HUES48 (cell line): ENCODE data around the gene ABCB11.
"Not testable (repeated sequence)": the region's sequence is repeated elsewhere in the genome, so short reads cannot be mapped to it uniquely, and the experiment has no call there.

Source experiments
- H3K27ac ChIP-seq: one replicate; pipeline ENCODE4 v1.7.0; 2013; ENCODE audit warnings: low read depth, low read length, inconsistent platforms
- H3K27me3 ChIP-seq: 2 replicates; pipeline ENCODE4 v1.6.1; 2013; ENCODE audit warnings: mild to moderate bottlenecking, low read length; ENCODE audit not compliant: control insufficient read depth, insufficient read depth
- H3K36me3 ChIP-seq: 2 replicates; pipeline ENCODE4 v1.6.1; 2013; ENCODE audit warnings: low read length; ENCODE audit not compliant: control insufficient read depth, insufficient read depth
- H3K4me1 ChIP-seq: 2 replicates; pipeline ENCODE4 v1.6.1; 2013; ENCODE audit warnings: mild to moderate bottlenecking, low read length; ENCODE audit not compliant: control insufficient read depth, insufficient read depth
- H3K4me3 ChIP-seq: 2 replicates; pipeline ENCODE4 v1.5.1; 2013; ENCODE audit warnings: mild to moderate bottlenecking, low read depth, low read length
- H3K9ac ChIP-seq: 2 replicates; pipeline ENCODE4 v1.6.1; 2013; ENCODE audit warnings: mild to moderate bottlenecking, low read depth, low read length, moderate library complexity
- H3K9me3 ChIP-seq: 2 replicates; pipeline ENCODE4 v1.6.1; 2013; ENCODE audit warnings: low read length; ENCODE audit not compliant: control insufficient read depth, insufficient read depth

The ABCB11 gene

GRCh38 chr2:169015943-169016342 lies 15.2 kb downstream of the ABCB11 start:
- no peak overlapping the region for H3K27ac ChIP-seq
- H3K27me3 ChIP-seq, result no peaks in the 10 kb centered on the region
- no peaks in the 10 kb centered on the region for H3K4me1 ChIP-seq
- no peaks in the 10 kb centered on the region for H3K9me3 ChIP-seq
- H3K4me3 ChIP-seq, result no peak overlapping the region
- no peaks in the 10 kb centered on the region for H3K36me3 ChIP-seq
- no peak overlapping the region for H3K9ac ChIP-seq

GRCh38 chr2:169014780-169015179 lies 16.3 kb downstream of the ABCB11 start:
- H3K27ac ChIP-seq, result no peak overlapping the region
- H3K9me3 ChIP-seq, result no peaks in the 10 kb centered on the region
- H3K27me3 ChIP-seq, result no peaks in the 10 kb centered on the region
- H3K4me1 ChIP-seq, result no peaks in the 10 kb centered on the region
- no peaks in the 10 kb centered on the region for H3K36me3 ChIP-seq
- no peak overlapping the region for H3K4me3 ChIP-seq
- no peak overlapping the region for H3K9ac ChIP-seq

GRCh38 chr2:169013628-169014026 lies 17.5 kb downstream of the ABCB11 start:
- H3K36me3 ChIP-seq, result no peaks in the 10 kb centered on the region
- no peak overlapping the region for H3K4me3 ChIP-seq
- no peaks in the 10 kb centered on the region for H3K4me1 ChIP-seq
- no peak overlapping the region for H3K27ac ChIP-seq
- H3K27me3 ChIP-seq, result no peaks in the 10 kb centered on the region
- H3K9ac ChIP-seq, result no peak overlapping the region
- no peaks in the 10 kb centered on the region for H3K9me3 ChIP-seq

DNA sequence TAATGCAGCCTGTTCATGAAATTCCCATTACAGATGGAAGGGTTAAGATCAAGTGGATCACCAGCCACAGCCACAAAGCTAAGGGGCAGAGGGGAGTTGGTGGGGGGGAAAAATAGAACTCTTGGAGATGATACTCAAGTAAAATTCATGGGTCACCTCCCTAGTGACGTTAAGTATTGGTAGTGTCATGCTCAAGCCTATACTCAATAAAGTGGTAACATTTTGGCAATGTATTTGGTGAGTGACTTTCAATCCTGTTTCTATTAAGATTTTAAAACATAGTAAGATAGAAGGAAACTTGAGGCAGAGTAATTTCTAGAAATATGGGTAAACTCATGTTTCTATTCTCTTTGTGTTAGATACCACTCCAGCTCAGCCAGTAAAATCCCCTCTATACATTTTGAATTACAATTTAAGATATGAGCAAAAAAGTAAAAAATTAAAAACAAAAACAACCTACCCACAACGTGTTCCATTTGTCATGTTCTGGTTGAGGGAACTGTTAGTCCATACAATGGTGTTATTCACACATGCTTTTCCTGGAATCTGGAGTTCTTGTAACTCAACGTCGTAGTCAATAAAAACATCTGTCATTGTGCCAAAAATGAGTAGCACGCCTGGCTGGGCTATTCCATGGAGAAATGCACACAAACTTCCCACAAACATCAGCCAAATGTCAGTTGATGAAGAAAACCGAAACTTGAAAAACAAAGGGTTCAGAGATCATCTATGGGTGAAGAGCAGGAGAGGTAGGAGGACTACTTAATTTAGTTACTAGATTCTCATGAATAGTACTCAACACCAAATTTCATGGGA lies 18.1 kb downstream of the ABCB11 start:
- no peak overlapping the region for H3K27ac ChIP-seq
- no peaks in the 10 kb centered on the region for H3K9me3 ChIP-seq
- no peak overlapping the region for H3K9ac ChIP-seq
- peaks cover 3% of the 10 kb centered on the region for H3K4me1 ChIP-seq
- H3K27me3 ChIP-seq, result no peaks in the 10 kb centered on the region
- no peak overlapping the region for H3K4me3 ChIP-seq
- no peaks in the 10 kb centered on the region for H3K36me3 ChIP-seq

DNA sequence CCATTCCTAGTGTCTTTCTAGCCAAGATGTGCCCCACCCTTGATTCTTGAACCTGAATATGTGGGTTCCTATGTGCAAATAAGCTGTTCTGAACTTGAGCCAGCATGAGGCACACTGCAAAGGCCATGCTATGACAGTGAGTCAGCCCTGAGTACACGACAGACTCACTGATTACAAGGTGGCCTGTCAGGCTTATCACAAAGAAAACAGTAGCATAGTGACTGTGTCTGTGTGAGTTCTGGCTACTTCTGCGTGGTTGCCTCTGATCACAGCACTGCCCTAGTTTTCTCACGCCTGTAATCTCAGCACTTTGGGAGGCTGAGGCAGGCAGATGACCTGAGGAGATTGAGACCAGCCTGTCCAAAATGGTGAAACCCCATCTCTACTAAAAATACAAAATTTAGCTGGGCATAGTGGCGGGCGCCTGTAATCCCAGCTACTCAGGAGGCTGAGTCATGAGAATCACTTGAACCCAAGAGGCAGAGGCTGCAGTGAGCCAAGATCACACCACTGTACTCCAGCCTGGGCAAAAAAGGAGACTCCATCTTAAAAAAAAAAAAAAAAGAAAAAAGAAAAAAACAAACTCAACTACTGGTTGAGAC lies 18.8 kb downstream of the ABCB11 start:
- not testable (repeated sequence) for H3K27ac ChIP-seq, H3K4me3 ChIP-seq, H3K4me1 ChIP-seq, H3K27me3 ChIP-seq, H3K9me3 ChIP-seq, H3K9ac ChIP-seq, H3K36me3 ChIP-seq

GRCh38 chr2:169011698-169012097 lies 19.4 kb downstream of the ABCB11 start:
- H3K27ac ChIP-seq, result no peak overlapping the region

DNA sequence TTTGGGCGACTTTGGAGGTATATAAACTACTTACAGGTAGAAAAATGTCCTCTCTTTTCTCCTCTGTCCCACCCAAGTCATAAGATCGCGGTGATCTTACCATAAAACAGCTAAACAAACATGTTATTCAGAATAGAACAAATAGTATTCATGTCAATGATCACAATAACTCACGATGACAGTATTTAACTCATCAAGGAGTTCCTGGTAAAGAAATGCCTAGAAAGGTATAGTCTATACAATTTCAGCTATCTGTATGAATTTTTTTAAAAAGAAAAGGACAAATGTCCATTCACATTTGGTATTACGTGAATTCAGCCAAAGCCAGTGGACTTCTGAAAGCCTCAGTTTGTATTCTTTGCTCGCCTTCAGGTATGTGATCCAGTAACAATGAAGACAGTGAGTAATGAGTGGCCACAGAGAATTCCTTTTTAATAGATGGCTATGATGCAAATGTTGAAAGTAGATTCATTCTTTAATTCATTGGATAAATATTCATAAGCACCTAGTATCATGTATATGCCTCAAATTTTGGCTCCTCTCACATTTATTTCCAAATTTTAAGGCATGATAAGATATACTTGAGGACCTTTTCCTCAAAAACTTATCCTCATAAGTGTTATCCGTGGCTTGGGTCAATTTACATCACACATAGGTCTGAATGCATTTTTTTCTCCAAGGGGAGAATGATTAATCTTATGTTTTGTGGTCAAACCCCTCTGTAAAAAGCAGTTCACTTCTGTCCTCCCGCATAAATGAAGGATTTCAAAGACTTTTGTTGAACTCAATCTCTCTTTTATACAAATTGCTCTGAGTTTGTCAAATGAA lies 20.3 kb downstream of the ABCB11 start:
- H3K9me3 ChIP-seq, result no peaks in the 10 kb centered on the region
- H3K36me3 ChIP-seq, result no peaks in the 10 kb centered on the region
- H3K4me1 ChIP-seq, result peaks cover 4% of the 10 kb centered on the region
- H3K27me3 ChIP-seq, result no peaks in the 10 kb centered on the region
- H3K9ac ChIP-seq, result no peak overlapping the region
- H3K27ac ChIP-seq, result no peak overlapping the region
- no peak overlapping the region for H3K4me3 ChIP-seq

More at GRCh38 chr2:169011698-169012097, 19.4 kb downstream of the ABCB11 start:
- Histone ChIP-seq H3K36me3 (no peaks in the 10 kb centered on the region), H3K4me3 (no peak overlapping the region), H3K4me1 (peaks cover 4% of the 10 kb centered on the region), H3K27me3 (no peaks in the 10 kb centered on the region), H3K9me3 (no peaks in the 10 kb centered on the region), H3K9ac (no peak overlapping the region)

- peaks cover 4% of the 10 kb centered on the region for H3K4me1 ChIP-seq
- no peak overlapping the region for H3K27ac ChIP-seq
- no peak overlapping the region for H3K4me3 ChIP-seq
- no peaks in the 10 kb centered on the region for H3K9me3 ChIP-seq
- no peaks in the 10 kb centered on the region for H3K36me3 ChIP-seq
- H3K9ac ChIP-seq, result no peak overlapping the region
- no peaks in the 10 kb centered on the region for H3K27me3 ChIP-seq
These were observed 21.1 kb downstream of the ABCB11 start for GRCh38 chr2:169009865-169010579.

GRCh38 chr2:169007941-169008340 lies 23.2 kb downstream of the ABCB11 start:
- H3K4me1 ChIP-seq, result peaks cover 4% of the 10 kb centered on the region
- no peak overlapping the region for H3K9ac ChIP-seq
- no peaks in the 10 kb centered on the region for H3K27me3 ChIP-seq
- H3K9me3 ChIP-seq, result no peaks in the 10 kb centered on the region
- H3K27ac ChIP-seq, result no peak overlapping the region
- H3K36me3 ChIP-seq, result no peaks in the 10 kb centered on the region
- no peak overlapping the region for H3K4me3 ChIP-seq

DNA sequence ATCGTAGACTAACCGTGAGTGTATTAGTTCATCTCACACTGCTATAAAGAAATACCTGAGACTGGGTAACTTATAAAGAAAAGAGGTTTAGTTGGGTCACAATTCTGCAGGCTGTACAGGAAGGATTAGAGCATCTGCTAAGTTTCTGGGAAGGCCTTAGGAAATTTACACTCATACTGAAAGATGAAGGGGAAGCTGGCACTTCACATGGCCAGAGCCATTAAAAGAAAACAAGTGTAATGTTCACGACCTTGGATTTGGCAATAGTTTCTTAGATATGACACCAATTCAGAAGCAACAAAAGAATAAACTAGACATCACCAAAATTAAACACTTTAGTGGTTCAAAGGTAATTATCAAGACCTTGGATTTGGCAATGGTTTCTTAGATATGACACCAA lies 23.8 kb downstream of the ABCB11 start:
- H3K9ac ChIP-seq, result no peak overlapping the region
- H3K27me3 ChIP-seq, result no peaks in the 10 kb centered on the region
- H3K36me3 ChIP-seq, result no peaks in the 10 kb centered on the region
- no peak overlapping the region for H3K4me3 ChIP-seq
- no peak overlapping the region for H3K27ac ChIP-seq
- no peaks in the 10 kb centered on the region for H3K9me3 ChIP-seq
- peaks cover 4% of the 10 kb centered on the region for H3K4me1 ChIP-seq
